Immature natural killer cell (primary cell): ENCODE data around the gene PDLIM7. TPM values are rescaled to one million over a fixed set of nuclear protein-coding genes. Genes with fewer than 3 reads are reported as not detected.

ENCODE experiments used
- DNase-seq, 3 donors: peaks; one replicate each; pipeline ENCODE4 v3.0.0; 2022; ENCODE audit warnings: mixed read lengths in 1 of 3
- H3K27ac Mint-ChIP-seq, 6 donors: one replicate each; pipeline ENCODE4 v1.8.0; 2020; ENCODE audit warnings: mixed read lengths in 6 of 6, mild to moderate bottlenecking in 5 of 6, inconsistent platforms in 4 of 6, moderate library complexity in 3 of 6
- H3K27me3 Mint-ChIP-seq, 3 donors: one replicate each; pipeline ENCODE4 v1.8.0; 2020 to 2021; ENCODE audit warnings: low read depth in 3 of 3, mild to moderate bottlenecking in 3 of 3, mixed read lengths in 3 of 3, moderate library complexity in 3 of 3, inconsistent platforms in 1 of 3
- H3K36me3 Mint-ChIP-seq, 3 donors: one replicate each; pipeline ENCODE4 v1.8.0; 2020; ENCODE audit warnings: mixed read lengths in 3 of 3, inconsistent platforms in 2 of 3, mild to moderate bottlenecking in 2 of 3
- H3K4me1 Mint-ChIP-seq, 2 donors: one replicate each; pipeline ENCODE4 v1.8.0; 2020; ENCODE audit warnings: inconsistent platforms in 2 of 2, mild to moderate bottlenecking in 2 of 2, mixed read lengths in 2 of 2, moderate library complexity in 1 of 2
- H3K4me3 Mint-ChIP-seq, 5 donors: one replicate each; pipeline ENCODE4 v1.8.0; 2020; ENCODE audit warnings: mild to moderate bottlenecking in 5 of 5, mixed read lengths in 5 of 5, inconsistent platforms in 3 of 5, moderate library complexity in 3 of 5
- H3K9me3 Mint-ChIP-seq, 6 donors: one replicate each; pipeline ENCODE4 v1.8.0; 2020; ENCODE audit warnings: mild to moderate bottlenecking in 6 of 6, mixed read lengths in 6 of 6, inconsistent platforms in 4 of 6, moderate library complexity in 3 of 6
- polyA plus RNA-seq, 3 donors: library from polyadenylated mRNA; unstranded; fragments of 300-500 nt; fragmentation: Illumina TruSeq; gene quantifications; one replicate each; pipeline ENCODE4 v1.2.3, GENCODE V29; 2021

The PDLIM7 gene
- polyA plus RNA-seq, 3 donors from 2014 or later, result 1.1 to 3.3 (median 2.3) TPM

- Mint-ChIP-seq H3K36me3 (peaks cover 0 to 11% (median 8%) of the 10 kb centered on the region in 3 donors), H3K27ac (peak within 1 kb of the TSS; percentile 86 to 96 (median 93)), H3K4me1 (peaks cover 44 to 61% of the 10 kb centered on the region in 2 donors), H3K9me3 (no peaks in the 10 kb centered on the region), H3K27me3 (peaks cover 1 to 8% (median 3%) of the 10 kb centered on the region in 3 donors), H3K4me3 (peak within 1 kb of the TSS; percentile 95 to 99 (median 99))
- peak; percentile 94 to 96 (median 95) for DNase-seq
Observed at GRCh38 chr5:177516601-177517568, 19.5 kb upstream of the PDLIM7 start, which contains the start of gene DDX41. Gene DDX41 (minus strand): TSS chr5:177516961. CDS start chr5:177516945, 16 bp downstream.

- H3K36me3 Mint-ChIP-seq, result peaks cover 8 to 22% (median 9%) of the 10 kb centered on the region in 3 donors
- peak overlapping the region in 4 of 6 donors; percentile 5 to 94 (median 33) for H3K27ac Mint-ChIP-seq
- peak overlapping the region; percentile 95 to 99 (median 99) for H3K4me3 Mint-ChIP-seq
- no peaks in the 10 kb centered on the region for H3K9me3 Mint-ChIP-seq
- DNase-seq, result no peak
- H3K27me3 Mint-ChIP-seq, result peaks cover 3 to 9% (median 3%) of the 10 kb centered on the region in 3 donors
- peaks cover 31 to 48% of the 10 kb centered on the region in 2 donors for H3K4me1 Mint-ChIP-seq
Observed at GRCh38 chr5:177515580-177515979, 18.2 kb upstream of the PDLIM7 start.

- no peaks in the 10 kb centered on the region for H3K9me3 Mint-ChIP-seq
- H3K4me1 Mint-ChIP-seq, result peaks cover 29 to 41% of the 10 kb centered on the region in 2 donors
- H3K27me3 Mint-ChIP-seq, result peaks cover 3 to 12% (median 3%) of the 10 kb centered on the region in 3 donors
- peak overlapping the region in 1 of 5 donors; percentile 99 for H3K4me3 Mint-ChIP-seq
- H3K36me3 Mint-ChIP-seq, result peaks cover 8 to 22% (median 9%) of the 10 kb centered on the region in 3 donors
- DNase-seq, result no peak
- H3K27ac Mint-ChIP-seq, result no peak overlapping the region
Observed at GRCh38 chr5:177514541-177514940, 17.1 kb upstream of the PDLIM7 start.

GRCh38 chr5:177513500-177513899 is 16.1 kb upstream of the PDLIM7 start:
- Mint-ChIP-seq H3K27me3 (peaks cover 3 to 12% (median 3%) of the 10 kb centered on the region in 3 donors), H3K4me1 (peaks cover 27 to 33% of the 10 kb centered on the region in 2 donors), H3K9me3 (no peaks in the 10 kb centered on the region), H3K4me3 (no peak overlapping the region), H3K27ac (no peak overlapping the region), H3K36me3 (peaks cover 8 to 22% (median 9%) of the 10 kb centered on the region in 3 donors)
- no peak for DNase-seq

- no peak overlapping the region for H3K4me3 Mint-ChIP-seq
- H3K4me1 Mint-ChIP-seq, result peaks cover 27 to 33% of the 10 kb centered on the region in 2 donors
- no peak for DNase-seq
- no peaks in the 10 kb centered on the region for H3K9me3 Mint-ChIP-seq
- peaks cover 3 to 12% (median 3%) of the 10 kb centered on the region in 3 donors for H3K27me3 Mint-ChIP-seq
- peaks cover 8 to 22% (median 9%) of the 10 kb centered on the region in 3 donors for H3K36me3 Mint-ChIP-seq
- no peak overlapping the region for H3K27ac Mint-ChIP-seq
Observed at GRCh38 chr5:177512736-177513380, 15.5 kb upstream of the PDLIM7 start.

GRCh38 chr5:177511796-177512675 is 14.6 kb upstream of the PDLIM7 start:
- Mint-ChIP-seq H3K36me3 (peaks cover 8 to 22% (median 9%) of the 10 kb centered on the region in 3 donors), H3K4me3 (no peak overlapping the region), H3K27ac (no peak overlapping the region), H3K4me1 (peaks cover 22 to 26% of the 10 kb centered on the region in 2 donors), H3K9me3 (no peaks in the 10 kb centered on the region), H3K27me3 (peaks cover 0 to 11% (median 3%) of the 10 kb centered on the region in 3 donors)
- no peak for DNase-seq

GRCh38 chr5:177511181-177511580 is 13.8 kb upstream of the PDLIM7 start:
- no peak for DNase-seq
- Mint-ChIP-seq H3K9me3 (no peaks in the 10 kb centered on the region), H3K27me3 (peaks cover 0 to 6% (median 3%) of the 10 kb centered on the region in 3 donors), H3K36me3 (peaks cover 4 to 22% (median 9%) of the 10 kb centered on the region in 3 donors), H3K4me1 (peaks cover 15 to 18% of the 10 kb centered on the region in 2 donors), H3K27ac (no peak overlapping the region), H3K4me3 (no peak overlapping the region)

GRCh38 chr5:177510567-177511053 is 13.2 kb upstream of the PDLIM7 start:
- peaks cover 0 to 6% (median 3%) of the 10 kb centered on the region in 3 donors for H3K27me3 Mint-ChIP-seq
- H3K27ac Mint-ChIP-seq, result no peak overlapping the region
- H3K36me3 Mint-ChIP-seq, result peaks cover 4 to 20% (median 9%) of the 10 kb centered on the region in 3 donors
- peaks cover 9 to 12% of the 10 kb centered on the region in 2 donors for H3K4me1 Mint-ChIP-seq
- no peaks in the 10 kb centered on the region for H3K9me3 Mint-ChIP-seq
- no peak overlapping the region for H3K4me3 Mint-ChIP-seq
- no peak for DNase-seq

- H3K9me3 Mint-ChIP-seq, result no peaks in the 10 kb centered on the region
- H3K4me1 Mint-ChIP-seq, result peaks cover 5 to 7% of the 10 kb centered on the region in 2 donors
- peak overlapping the region in 1 of 6 donors; percentile 63 for H3K27ac Mint-ChIP-seq
Observed at GRCh38 chr5:177509991-177510566, 12.7 kb upstream of the PDLIM7 start.

GRCh38 chr5:177509381-177509951 is 12.1 kb upstream of the PDLIM7 start, which contains the start of gene DOK3:
Gene DOK3 (minus strand): TSS chr5:177509826. CDS start chr5:177509540, 286 bp downstream.
- Mint-ChIP-seq H3K36me3 (peaks cover 4 to 19% (median 9%) of the 10 kb centered on the region in 3 donors), H3K4me3 (peak within 1 kb of the TSS in 1 of 5 donors; percentile 36), H3K27ac (peak within 1 kb of the TSS in 1 of 6 donors; percentile 67), H3K4me1 (peaks cover 4 to 5% of the 10 kb centered on the region in 2 donors), H3K9me3 (no peaks in the 10 kb centered on the region), H3K27me3 (peaks cover 0 to 6% (median 3%) of the 10 kb centered on the region in 3 donors)
- no peak for DNase-seq

More at GRCh38 chr5:177509991-177510566, 12.7 kb upstream of the PDLIM7 start:
- H3K36me3 Mint-ChIP-seq, result peaks cover 4 to 19% (median 9%) of the 10 kb centered on the region in 3 donors
- peaks cover 0 to 6% (median 3%) of the 10 kb centered on the region in 3 donors for H3K27me3 Mint-ChIP-seq
- no peak for DNase-seq
- no peak overlapping the region for H3K4me3 Mint-ChIP-seq

GRCh38 chr5:177508837-177509236 is 11.4 kb upstream of the PDLIM7 start:
- no peak for DNase-seq
- no peaks in the 10 kb centered on the region for H3K9me3 Mint-ChIP-seq
- no peak overlapping the region for H3K27ac Mint-ChIP-seq
- no peak overlapping the region for H3K4me3 Mint-ChIP-seq
- H3K27me3 Mint-ChIP-seq, result peaks cover 0 to 6% (median 2%) of the 10 kb centered on the region in 3 donors
- peaks cover 2 to 3% of the 10 kb centered on the region in 2 donors for H3K4me1 Mint-ChIP-seq
- H3K36me3 Mint-ChIP-seq, result peaks cover 1 to 13% (median 9%) of the 10 kb centered on the region in 3 donors

GRCh38 chr5:177508221-177508611 is 10.8 kb upstream of the PDLIM7 start:
- no peak overlapping the region for H3K27ac Mint-ChIP-seq
- H3K27me3 Mint-ChIP-seq, result peaks cover 0 to 5% (median 2%) of the 10 kb centered on the region in 3 donors
- H3K4me1 Mint-ChIP-seq, result peaks cover 0 to 3% of the 10 kb centered on the region in 2 donors
- H3K36me3 Mint-ChIP-seq, result peaks cover 0 to 10% (median 9%) of the 10 kb centered on the region in 3 donors
- H3K9me3 Mint-ChIP-seq, result no peaks in the 10 kb centered on the region
- no peak overlapping the region for H3K4me3 Mint-ChIP-seq
- DNase-seq, result no peak
